ENCODE data around the gene CDK3. TPM values are rescaled to one million over a fixed set of nuclear protein-coding genes. Genes with fewer than 3 reads are reported as not detected.

Gene CDK3
- total and polyA plus RNA-seq, 2 donors (not counting 1 experiment from before 2014, with no cell fraction given), result 1.3 to 2.3 TPM

DNA sequence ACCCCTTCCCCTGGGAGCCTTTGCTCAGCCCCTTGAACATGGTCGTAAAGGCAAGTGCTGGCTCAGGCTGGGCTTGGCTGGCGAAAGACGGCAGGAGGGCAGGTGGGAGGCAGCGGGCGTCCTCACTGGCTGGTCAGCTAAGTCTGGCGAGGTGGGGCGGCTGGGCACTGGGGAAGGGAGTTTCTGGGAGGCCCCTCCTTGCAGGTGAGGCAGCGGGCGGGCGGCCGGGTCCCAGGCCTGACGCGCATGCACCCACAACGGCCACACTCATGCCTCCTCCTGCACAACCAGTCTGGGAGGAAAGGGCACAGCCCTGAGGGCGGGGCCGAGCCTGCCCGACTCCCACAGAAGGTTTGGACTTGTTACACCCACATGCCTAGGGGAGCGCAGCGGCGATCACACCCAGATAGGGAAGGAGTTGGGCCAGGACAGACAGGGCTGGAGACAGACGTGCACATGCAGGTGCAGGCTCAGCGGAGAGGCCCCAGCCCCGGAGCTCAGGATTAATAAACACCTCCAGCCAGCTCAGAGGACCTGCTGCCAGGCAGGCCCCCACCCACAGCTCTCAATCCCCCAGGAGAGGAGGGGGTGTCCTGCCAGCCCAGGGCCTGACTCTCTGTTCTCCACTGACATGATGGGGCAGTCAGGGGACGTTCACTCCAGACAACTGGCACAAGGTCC lies 26.6 kb downstream of the CDK3 start, which contains the start of gene EVPL:
TSS of gene EVPL (minus strand) at position 148 of the 681 bp plus-strand sequence. CDS start at position 40, 108 bp downstream.
- H4K20me1 ChIP-seq (ENCODE audit: control insufficient read depth, extremely low read depth, insufficient read depth, low read length), result no peaks in the 10 kb centered on the region
- no peak within 1 kb of the TSS for H3K9ac ChIP-seq (ENCODE audit: insufficient read depth, low read length)
- no peak within 1 kb of the TSS for H3K4me3 ChIP-seq (replicated peaks in 1 of 4; ENCODE audit: control extremely low read depth in 1 of 4, insufficient read depth in 1 of 4, low read depth in 3 of 4, low read length in 4 of 4)
- no peaks in the 10 kb centered on the region for H3K36me3 ChIP-seq (ENCODE audit: control insufficient read depth, insufficient read depth, low read length)
- no peaks in the 10 kb centered on the region for H3K4me1 ChIP-seq (ENCODE audit: control insufficient read depth, extremely low read depth, insufficient read depth, low read length)
- H3K4me2 ChIP-seq (ENCODE audit: extremely low read depth, insufficient read depth, low read length), result no peak within 1 kb of the TSS
- no peak within 1 kb of the TSS for H2AFZ ChIP-seq (ENCODE audit: low read length)
- DNase-seq (ENCODE audit: low read depth in 2 of 2), result no peak
- no peaks in the 10 kb centered on the region for H3K9me3 ChIP-seq (ENCODE audit: control insufficient read depth, insufficient read depth, low read depth, low read length)
- H3K79me2 ChIP-seq (ENCODE audit: control insufficient read depth, insufficient read depth, low read length), result no peaks in the 10 kb centered on the region
- TF ChIP-seq, protein P1, sequence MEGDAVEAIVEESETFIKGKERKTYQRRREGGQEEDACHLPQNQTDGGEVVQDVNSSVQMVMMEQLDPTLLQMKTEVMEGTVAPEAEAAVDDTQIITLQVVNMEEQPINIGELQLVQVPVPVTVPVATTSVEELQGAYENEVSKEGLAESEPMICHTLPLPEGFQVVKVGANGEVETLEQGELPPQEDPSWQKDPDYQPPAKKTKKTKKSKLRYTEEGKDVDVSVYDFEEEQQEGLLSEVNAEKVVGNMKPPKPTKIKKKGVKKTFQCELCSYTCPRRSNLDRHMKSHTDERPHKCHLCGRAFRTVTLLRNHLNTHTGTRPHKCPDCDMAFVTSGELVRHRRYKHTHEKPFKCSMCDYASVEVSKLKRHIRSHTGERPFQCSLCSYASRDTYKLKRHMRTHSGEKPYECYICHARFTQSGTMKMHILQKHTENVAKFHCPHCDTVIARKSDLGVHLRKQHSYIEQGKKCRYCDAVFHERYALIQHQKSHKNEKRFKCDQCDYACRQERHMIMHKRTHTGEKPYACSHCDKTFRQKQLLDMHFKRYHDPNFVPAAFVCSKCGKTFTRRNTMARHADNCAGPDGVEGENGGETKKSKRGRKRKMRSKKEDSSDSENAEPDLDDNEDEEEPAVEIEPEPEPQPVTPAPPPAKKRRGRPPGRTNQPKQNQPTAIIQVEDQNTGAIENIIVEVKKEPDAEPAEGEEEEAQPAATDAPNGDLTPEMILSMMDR (conservative IDR thresholded peaks at IDR 0.05 in 1 of 2, IDR thresholded peaks at IDR 0.05 in 1 of 2; ENCODE audit: low read depth in 1 of 2, low read length in 2 of 2), result no peak
- no peak for TF ChIP-seq EZH2 (IDR thresholded peaks at IDR 0.05; ENCODE audit: low read length, missing control alignments)
- no peak within 1 kb of the TSS for H3K27ac ChIP-seq (ENCODE audit: insufficient read depth, low read length)
- H3K27me3 ChIP-seq (ENCODE audit: control insufficient read depth, insufficient read depth, low read length), result peaks cover 4% of the 10 kb centered on the region

DNA sequence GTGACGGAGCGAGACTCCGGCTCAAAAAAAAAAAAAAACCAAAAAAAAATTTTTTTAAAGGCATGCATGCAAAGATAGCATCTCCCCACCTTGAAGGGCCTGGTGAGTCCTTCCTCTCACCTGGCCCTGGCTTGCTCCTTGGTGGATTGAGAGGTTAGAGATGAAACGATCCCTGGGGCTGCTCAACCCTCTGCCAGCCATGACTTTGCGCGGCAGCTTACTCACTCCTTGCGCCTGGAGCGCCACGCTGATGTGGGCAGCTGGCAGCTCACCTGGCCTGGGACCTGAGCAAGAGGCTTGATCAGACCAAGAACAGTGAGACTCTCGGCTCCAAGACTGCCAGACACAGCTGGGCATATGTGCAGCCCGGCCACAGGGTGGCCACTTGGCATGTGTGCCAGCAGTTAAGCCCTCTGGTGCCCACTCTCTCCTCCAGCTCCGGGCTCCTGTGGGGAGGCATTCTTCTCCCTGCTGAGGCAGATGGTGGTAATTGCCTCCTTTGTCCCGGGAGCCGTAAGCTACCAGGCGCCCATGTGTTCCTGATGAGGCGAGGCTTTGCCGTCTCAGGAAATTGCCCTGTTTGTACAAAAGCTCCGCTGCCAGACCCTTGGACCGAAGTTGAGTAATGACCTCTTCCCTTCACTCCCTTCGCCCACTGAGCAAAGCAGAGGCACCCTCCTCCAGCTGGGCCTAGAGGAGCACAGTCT lies 31.6 kb downstream of the CDK3 start:
- no peak overlapping the region for H3K4me3 ChIP-seq (replicated peaks in 1 of 4; ENCODE audit: control extremely low read depth in 1 of 4, insufficient read depth in 1 of 4, low read depth in 3 of 4, low read length in 4 of 4)
- no peaks in the 10 kb centered on the region for H3K36me3 ChIP-seq (ENCODE audit: control insufficient read depth, insufficient read depth, low read length)
- H4K20me1 ChIP-seq (ENCODE audit: control insufficient read depth, extremely low read depth, insufficient read depth, low read length), result no peaks in the 10 kb centered on the region
- no peak overlapping the region for H2AFZ ChIP-seq (ENCODE audit: low read length)
- H3K4me2 ChIP-seq (ENCODE audit: extremely low read depth, insufficient read depth, low read length), result no peak overlapping the region
- no peak overlapping the region for H3K9ac ChIP-seq (ENCODE audit: insufficient read depth, low read length)
- no peak for TF ChIP-seq EZH2 (IDR thresholded peaks at IDR 0.05; ENCODE audit: low read length, missing control alignments)
- TF ChIP-seq, protein P1 (conservative IDR thresholded peaks at IDR 0.05 in 1 of 2, IDR thresholded peaks at IDR 0.05 in 1 of 2; ENCODE audit: low read depth in 1 of 2, low read length in 2 of 2), result no peak
- DNase-seq (ENCODE audit: low read depth in 2 of 2), result no peak
- H3K27ac ChIP-seq (ENCODE audit: insufficient read depth, low read length), result no peak overlapping the region
- H3K79me2 ChIP-seq (ENCODE audit: control insufficient read depth, insufficient read depth, low read length), result no peaks in the 10 kb centered on the region
- no peaks in the 10 kb centered on the region for H3K27me3 ChIP-seq (ENCODE audit: control insufficient read depth, insufficient read depth, low read length)
- H3K9me3 ChIP-seq (ENCODE audit: control insufficient read depth, insufficient read depth, low read depth, low read length), result no peaks in the 10 kb centered on the region
- H3K4me1 ChIP-seq (ENCODE audit: control insufficient read depth, extremely low read depth, insufficient read depth, low read length), result no peaks in the 10 kb centered on the region

DNA sequence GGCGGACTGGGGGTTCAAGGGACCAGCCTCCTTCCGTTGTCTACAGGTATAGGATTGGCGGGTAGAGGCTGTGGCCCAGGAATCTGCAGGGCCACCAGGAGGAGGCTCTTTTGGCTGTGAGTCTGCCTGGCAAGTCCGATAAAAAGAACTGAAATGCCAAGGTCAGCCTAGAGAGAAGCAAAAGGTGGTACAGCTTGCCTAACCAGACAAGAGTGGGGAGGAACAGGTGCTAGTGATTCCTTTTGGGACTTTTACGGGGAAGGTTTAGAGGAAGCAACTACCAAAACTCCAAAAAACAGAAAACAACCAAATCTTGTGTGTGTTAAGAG lies 32.1 kb downstream of the CDK3 start:
- H3K9ac ChIP-seq (ENCODE audit: insufficient read depth, low read length), result no peak overlapping the region
- DNase-seq (ENCODE audit: low read depth in 2 of 2), result no peak
- no peak overlapping the region for H3K27ac ChIP-seq (ENCODE audit: insufficient read depth, low read length)
- no peaks in the 10 kb centered on the region for H3K79me2 ChIP-seq (ENCODE audit: control insufficient read depth, insufficient read depth, low read length)
- no peak overlapping the region for H3K4me2 ChIP-seq (ENCODE audit: extremely low read depth, insufficient read depth, low read length)
- TF ChIP-seq EZH2 (IDR thresholded peaks at IDR 0.05; ENCODE audit: low read length, missing control alignments), result no peak
- TF ChIP-seq, protein P1 (conservative IDR thresholded peaks at IDR 0.05 in 1 of 2, IDR thresholded peaks at IDR 0.05 in 1 of 2; ENCODE audit: low read depth in 1 of 2, low read length in 2 of 2), result no peak
- no peak overlapping the region for H3K4me3 ChIP-seq (replicated peaks in 1 of 4; ENCODE audit: control extremely low read depth in 1 of 4, insufficient read depth in 1 of 4, low read depth in 3 of 4, low read length in 4 of 4)
- no peaks in the 10 kb centered on the region for H3K27me3 ChIP-seq (ENCODE audit: control insufficient read depth, insufficient read depth, low read length)
- H4K20me1 ChIP-seq (ENCODE audit: control insufficient read depth, extremely low read depth, insufficient read depth, low read length), result no peaks in the 10 kb centered on the region
- no peaks in the 10 kb centered on the region for H3K36me3 ChIP-seq (ENCODE audit: control insufficient read depth, insufficient read depth, low read length)
- no peaks in the 10 kb centered on the region for H3K4me1 ChIP-seq (ENCODE audit: control insufficient read depth, extremely low read depth, insufficient read depth, low read length)
- H2AFZ ChIP-seq (ENCODE audit: low read length), result no peak overlapping the region
- no peaks in the 10 kb centered on the region for H3K9me3 ChIP-seq (ENCODE audit: control insufficient read depth, insufficient read depth, low read depth, low read length)

Measured in fibroblast of lung (primary cell).